Hematopoietic multipotent progenitor cell treated with erythropoietin and hydrocortisone succinate and interleukin-3 and kit ligand, for 6 days (in vitro differentiated cells): ENCODE data around the gene TMEM212.
A peak's percentile ranks its signal among the peaks of the same experiment; 100 is the strongest.

ENCODE experiments used
- DNase-seq: peaks from one replicate; pipeline ENCODE4 v3.0.0-alpha.2; 2015

The TMEM212 gene

DNA sequence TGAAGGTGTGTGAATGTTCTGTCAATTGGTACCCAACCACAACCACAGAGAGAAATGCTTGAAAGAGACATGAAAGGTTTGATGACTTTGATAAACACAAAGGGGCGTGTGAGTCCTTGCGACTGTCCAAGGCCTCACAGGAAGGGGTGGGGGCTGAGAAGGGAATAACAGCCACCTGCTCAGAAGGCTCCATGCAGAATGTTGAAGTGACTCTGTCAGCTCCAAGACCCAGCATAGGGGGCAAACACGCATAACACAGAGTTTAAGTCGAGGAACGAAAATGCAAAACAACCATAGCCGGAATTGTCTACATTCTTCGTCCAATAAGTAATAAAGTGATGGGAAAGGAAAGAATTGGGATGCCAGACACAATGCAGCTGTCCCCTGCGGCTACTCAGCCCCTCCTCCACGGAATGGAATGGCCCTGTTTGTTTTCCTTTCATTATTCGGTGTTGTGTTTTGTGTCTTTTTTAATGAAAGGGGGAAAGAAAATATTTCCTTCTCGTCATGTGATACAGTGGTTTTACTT is 19.9 kb downstream of the TMEM212 start:
- DNase-seq: no peak

DNA sequence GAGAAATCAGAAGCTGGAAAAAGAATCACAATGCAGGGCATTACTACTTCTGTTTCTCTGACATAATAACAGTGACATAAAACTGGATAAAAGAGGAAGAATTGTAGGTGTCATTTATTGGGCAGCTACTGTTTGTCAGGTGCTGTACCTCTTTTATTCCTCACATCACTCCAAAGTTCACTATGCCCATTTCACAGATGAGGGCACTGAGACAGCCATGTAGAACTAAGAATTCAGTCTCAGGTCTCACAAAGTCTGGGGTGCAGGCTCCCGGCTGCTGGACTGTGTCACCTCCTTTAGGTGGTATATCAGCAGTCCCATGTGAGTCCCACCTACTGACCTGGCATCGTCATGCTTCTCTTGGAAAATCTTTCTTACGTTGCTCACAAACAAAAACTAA is 20.8 kb downstream of the TMEM212 start:
- no peak for DNase-seq

DNA sequence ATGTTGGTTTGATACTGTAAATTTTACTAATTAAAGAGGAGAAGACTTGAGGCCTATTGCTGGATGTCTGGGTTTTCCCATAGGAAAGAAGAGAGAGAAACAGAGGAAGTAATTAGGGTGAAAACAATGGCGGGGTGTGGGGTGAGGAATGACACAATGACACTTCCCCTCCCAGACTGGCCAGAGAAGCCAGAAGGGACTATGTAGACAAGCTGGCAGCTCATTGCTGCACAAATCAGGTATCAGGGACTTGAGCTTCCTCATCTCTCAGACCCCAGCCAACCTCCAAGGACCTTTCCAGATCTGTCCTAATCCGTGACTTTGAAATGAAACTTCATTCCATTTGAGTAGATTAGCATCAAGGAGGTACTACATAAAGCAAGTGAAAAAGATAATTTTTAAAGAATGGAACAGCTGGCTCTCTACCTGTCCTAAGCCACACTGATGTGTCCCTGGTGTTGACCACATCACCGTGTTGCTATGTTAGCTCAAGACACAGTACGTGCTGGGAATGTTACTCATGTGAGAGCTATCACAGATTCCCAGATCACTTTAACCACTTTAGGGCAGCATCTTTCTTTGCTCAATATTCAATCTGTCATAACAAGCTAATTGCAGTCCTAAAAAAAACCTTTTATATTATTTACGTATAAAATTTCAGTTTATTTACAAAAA is 22.2 kb downstream of the TMEM212 start:
- no peak for DNase-seq

DNA sequence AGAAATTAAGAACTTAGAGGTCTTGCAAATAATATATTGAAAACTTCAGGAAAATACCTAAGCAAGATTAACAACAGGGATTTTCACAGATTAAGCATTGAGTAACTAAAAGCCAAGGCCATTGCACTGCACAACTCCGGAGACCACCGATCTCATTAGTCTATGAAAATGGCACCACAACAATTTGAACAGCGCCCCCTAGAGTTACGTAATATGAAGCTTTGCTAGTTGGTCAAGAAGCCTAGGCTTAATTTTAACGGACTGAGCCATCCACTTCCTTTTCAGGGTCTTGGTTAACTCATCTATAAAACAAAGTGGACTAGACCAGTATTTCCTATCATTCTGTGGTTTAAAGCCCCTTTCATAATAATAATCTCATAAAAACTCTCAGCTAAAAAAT is 24.8 kb downstream of the TMEM212 start:
- peak; percentile 76 for DNase-seq

DNA sequence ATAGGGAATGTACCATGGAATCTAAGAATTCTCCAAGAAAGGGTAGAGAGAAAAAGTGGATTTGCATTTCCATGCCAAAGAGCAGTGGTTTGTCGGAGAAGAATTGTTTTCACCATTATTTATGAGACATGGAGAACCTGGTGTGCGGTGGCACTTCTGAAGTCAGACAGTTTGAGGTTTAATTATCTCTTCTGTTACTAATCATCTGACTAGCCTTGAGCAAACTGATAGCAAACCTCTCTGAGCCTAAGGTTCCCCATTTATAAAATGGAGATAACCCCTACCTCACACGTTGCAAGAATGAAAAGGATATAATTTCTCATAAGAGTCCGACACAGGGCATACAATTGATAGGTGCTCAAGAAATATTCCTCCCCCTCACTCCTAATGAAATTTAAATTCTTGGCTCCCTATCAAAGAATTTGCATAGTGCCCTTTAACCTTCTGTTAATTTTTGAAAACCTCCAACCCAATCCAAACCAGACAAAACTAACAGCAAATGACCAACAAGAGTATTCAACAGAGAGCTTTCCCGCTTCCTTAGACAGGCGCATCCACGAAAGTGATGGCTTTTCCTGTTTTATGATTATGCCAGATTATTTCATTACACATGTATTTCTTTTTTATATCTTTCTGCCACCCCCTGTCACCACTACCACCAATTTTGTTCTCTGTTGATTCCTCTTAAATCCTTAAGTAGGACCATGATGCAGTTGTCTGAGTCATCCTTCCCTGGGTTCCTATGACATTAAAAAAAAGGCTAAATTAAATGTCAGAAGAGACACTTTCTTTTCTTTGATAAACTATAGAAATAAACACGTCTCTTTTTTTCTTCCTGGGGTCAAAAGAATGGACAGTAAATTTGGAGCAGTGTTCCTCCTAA is 28.5 kb downstream of the TMEM212 start:
- peak; percentile 91 for DNase-seq

DNA sequence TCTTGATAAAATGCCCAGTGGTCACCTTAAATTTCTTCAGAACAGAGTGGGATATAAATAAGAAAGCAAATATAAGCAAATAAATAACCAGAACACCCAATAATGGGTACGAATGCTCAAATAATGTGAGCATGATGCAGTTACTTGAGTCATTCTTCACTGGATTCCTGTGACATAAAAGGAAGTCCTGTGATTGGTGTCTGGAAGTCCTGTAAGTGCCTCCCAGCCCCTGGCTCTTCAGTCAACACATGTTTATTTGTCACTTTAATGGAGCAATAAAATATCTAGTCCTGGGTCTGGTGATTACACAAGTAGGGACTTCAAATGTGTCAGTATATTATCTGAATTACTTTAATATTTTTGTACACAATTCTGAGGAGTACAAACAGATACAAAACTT is 30.4 kb downstream of the TMEM212 start:
- DNase-seq: no peak

DNA sequence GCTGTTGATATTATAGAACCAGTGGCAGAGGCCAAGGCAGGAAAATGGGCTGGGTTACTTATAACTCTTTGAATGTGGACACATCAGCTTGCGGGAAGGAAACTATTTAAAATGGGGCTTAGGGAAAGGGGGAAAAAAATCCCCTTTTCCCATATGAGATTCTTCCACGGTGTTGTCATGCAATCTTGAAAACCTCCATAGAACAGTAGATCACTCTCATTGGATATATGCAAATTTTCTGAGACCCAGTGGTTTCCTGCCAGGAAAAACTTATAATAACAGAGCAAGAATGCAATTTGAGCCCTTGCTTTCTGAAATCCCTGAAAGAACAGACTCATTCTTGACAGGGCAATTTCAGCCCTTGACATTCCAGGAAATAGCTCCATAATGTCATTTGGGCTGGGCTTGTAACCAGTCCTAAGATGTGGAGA is 31.1 kb downstream of the TMEM212 start:
- DNase-seq: no peak

DNA sequence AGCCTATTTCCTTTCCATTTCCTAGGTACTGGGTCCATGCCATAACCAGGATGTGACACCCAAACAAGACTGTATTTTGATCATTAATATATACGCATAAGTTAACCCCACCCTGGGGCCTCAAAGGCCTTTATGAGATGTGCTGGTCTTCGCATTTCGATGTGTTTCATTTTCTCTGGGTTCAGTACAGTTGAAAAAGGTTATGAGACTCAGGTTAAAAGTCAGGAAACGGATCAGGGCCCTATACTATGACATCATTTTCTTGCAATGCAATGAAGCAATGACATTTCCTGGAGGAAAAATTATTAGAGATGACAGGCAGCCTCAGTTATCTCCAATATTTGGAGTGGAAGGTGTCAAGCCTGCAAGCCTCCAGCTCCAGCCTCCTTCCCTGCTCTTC is 31.7 kb downstream of the TMEM212 start:
- DNase-seq: no peak

DNA sequence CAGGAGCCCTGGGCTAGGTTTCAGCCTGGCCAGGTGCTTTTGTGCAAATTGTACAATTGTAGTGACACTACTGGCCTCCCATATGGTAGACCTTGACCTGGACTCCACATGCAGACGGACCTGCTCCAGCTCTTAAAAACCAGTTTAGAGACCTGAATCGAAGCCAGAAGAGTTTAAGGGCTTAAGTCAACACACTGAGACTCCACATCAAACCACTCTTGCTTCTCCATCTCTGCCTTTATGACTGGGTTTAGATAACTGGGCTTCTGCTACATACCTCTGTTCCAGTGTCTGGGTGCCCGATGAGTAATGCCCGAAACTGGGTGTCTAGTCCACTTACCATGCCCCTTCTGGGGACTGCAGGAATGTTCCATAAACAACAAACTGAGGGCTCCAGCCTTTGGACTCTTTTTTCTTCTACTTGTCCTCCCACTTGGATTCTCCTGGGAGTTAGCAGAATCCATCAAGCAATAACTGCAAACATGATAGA is 32.8 kb downstream of the TMEM212 start:
- no peak for DNase-seq

DNA sequence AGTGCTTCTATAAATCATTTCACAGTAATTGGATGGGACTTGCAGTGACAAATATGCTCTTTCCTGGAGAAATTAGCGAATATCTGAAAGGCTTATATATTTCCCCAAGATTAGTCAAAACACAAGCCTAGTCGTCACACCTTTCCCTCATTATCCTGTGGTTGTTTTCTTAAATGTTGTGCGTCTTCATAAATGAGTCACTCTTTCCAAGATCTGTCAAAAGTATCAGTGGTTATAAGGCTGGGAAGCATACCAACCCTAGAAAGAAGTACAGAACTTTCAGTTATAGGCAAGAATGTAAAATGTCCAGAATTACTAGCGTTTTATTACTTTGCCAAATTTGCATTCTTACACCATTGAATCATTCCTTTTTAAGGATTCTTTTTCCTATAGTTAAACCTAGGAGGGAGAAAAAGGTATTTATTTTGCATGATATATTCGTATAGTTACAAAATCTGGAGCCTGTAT is 33.6 kb downstream of the TMEM212 start:
- DNase-seq: no peak

DNA sequence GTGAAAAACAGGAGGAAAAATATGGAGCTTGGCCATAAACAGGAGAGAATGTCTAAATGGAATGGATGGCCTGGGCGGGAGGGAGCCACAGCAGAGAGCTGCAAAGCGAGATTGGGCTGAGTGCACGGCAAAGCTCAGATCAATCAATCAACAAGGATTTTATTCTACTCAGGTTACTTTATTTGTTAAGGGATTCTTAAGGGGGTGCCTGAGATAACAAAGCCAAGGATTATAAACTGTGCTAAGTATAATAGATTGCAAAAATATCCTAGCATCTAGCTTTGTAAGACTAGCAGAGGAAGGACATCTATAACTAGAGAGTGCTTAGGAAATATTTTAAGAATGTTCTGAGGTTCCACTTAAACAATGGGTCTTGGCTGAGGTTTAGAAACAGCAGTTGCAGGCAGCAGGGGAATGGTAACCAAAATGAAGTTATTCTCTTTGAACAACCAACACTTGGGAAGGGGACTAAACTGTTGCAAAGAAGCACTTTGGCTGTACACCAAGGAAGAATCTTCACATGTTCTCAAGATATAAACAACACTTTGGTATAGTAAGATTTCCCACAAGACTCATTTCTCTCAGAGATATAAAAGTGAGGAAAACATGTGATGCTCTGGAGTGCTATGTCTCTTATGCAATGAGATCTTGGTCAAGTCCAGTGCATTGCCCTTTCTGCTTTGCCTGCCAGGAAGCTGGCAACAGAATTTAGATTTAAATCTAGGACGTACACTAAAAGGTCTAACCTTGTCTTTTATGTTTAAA is 35.5 kb downstream of the TMEM212 start:
- DNase-seq: no peak

DNA sequence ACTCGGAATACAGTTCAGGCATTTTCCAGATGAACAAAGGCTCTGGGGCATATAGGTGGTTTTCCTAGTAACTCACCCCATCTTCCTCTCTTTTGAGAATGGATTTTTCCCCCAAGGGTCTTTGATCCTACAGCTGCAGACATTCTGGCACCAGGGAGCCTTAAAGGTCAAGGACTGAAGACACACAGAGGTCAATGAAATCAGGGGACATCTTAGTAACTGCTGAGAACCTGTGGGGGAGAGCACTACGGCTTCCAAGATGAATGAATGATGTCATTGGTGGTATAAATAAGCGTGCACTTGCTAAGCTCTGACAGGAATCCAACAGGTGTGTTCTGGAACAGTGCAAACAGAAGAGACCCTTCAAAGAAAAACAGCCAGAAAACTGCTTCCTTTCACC is 36.3 kb downstream of the TMEM212 start:
- DNase-seq: no peak

DNA sequence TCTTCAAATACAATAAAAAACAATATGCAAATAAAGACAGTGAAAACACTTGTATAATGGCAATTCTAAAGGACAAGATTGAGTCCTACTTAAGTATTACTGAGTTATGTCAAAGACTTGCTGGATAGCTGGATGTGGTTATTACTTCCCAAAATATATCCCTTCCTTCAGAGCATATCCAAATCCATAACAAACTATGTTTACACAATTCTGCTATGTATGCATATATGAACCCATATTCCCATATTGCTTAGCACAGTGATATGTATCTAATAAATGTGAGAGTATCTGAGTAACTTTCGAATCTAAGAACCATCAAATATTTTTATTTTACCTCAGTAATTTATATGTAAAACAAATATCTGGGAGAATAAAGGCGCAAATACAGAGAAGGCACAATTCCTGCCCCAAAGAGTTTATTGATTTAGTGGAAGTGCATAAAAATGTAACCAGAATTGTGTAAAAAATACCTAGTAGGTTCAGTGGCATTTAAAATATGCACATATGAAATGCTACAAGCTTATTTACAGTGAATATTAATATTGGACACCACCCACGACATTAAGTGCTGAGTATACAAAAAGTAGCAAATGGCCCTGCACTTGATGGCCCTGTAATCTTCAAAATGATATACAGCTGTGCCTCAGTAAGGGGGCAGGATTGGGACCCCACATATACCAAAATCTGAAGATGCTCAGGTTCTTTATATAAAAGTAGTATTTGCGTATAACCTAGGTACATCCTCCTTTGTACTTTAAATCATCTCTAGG is 37.1 kb downstream of the TMEM212 start:
- no peak for DNase-seq

DNA sequence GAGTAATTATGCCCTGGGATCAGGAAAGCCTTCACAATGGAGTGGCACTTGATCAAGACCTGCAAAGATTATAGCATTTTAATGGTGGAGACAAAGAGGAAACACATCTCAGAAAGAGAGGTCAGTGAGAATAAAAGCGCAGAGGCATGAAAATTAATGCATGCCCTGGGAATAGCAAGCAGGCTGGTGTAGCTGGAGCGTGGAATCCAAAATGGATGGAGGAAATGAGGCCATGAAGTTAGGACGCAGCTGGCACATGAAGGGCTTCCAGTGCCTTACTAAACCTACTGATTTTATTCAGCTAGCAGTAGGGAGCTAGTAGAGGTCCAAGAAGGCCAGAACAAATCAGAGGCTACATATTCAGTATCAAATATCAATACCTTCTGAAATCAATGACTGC is 38.1 kb downstream of the TMEM212 start:
- DNase-seq: no peak

DNA sequence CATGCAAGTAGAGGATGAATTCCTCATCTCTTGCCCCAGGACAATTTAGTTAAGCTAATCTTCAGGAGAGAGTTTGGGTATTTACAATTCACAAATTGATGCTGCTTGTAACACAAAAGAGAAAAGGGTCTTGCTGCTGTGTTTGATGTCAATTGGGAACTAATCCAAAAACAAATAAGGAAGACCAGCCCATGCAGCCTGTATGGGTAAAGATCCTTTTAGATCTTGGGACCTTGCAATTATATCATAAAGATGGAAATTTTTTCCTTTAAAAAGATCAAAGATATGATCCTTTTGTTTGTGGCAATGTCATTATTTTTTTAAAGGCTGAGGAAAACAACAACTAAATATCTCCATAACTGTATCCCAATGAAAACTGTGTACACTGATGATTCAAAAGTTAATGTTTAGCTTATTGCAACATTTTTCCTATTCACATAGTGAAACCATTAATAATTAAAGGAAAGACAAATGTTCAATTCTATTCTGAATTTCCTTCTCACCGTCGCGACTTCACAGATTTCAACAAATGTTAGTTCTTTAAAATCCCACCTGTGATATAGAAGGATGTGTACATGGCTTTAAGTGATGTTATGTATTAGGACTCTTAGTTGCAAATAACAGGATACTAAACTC is 40.2 kb downstream of the TMEM212 start:
- no peak for DNase-seq

DNA sequence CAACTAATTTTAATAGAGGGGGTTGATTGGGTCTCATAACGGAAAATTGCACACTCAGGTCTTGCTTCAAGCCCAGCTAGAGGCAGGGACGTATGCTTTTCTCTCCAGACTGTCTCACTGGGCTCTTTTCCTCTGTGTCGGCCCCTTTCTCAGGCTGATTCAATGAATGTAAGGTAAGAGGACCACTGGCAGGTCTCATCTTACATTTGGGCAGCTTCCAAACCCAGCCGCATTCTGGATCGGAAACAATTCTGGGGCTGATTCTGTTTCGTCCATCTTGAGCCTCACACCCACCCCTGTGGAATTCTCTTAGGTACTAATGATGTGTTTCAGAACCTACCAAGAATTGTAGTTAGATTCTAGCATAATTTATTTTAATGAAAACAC is 40.7 kb downstream of the TMEM212 start:
- DNase-seq: no peak

DNA sequence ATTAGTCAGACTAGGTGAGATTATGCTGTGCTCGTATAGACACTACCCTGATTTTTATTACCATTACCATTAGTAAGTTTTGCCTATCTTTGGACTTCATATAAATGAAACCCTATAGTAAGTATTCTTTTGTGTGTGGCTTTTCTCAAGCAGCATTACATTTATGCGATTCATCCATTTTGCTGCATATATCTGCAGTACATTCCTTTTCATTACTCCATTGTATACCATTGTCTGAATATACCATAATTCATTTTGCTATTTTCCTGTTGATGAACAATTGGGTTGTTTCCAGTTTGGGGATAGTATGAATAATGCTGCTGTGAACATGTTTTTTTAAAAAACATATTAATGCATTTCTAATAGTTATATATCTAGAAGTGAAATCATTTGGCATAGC is 45.3 kb downstream of the TMEM212 start:
- DNase-seq: no peak

DNA sequence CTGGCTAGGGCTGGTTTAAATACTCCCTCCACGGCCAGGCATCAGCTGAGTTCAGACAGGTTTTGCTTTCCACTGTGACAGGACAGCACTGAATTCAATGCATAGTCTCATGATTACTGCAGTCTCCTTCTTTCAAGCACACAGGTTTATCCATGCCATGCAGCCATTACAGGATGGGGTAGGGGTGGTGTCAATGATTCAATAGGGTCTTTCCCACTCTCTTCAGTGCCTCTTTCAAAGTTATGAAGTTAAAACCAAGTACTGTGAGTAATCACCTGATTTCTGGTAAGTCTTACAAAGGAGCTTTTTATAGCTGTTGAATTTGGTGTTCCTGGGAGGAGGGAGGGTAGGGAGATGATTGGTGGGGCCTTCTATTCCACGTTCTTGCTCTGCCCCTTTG is 47.2 kb downstream of the TMEM212 start:
- DNase-seq: no peak

DNA sequence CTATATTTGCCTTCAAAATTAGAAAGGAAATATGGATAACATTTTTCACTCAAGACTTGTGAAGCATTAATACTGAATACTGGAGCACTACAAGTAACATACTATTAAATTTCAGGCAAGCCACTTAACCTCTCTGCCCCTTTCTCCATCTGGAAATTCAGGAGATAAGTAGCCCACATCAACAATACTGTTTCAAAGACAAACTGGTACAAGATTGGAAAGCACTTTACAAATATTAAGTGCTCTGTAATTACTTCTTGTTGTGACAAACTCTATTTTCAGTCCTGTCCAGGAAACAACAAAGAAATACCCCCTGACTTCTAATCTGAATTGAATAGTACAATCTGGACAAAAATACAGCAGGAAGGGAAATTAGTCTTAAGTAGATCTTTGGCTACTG is 49.3 kb downstream of the TMEM212 start:
- DNase-seq: no peak

DNA sequence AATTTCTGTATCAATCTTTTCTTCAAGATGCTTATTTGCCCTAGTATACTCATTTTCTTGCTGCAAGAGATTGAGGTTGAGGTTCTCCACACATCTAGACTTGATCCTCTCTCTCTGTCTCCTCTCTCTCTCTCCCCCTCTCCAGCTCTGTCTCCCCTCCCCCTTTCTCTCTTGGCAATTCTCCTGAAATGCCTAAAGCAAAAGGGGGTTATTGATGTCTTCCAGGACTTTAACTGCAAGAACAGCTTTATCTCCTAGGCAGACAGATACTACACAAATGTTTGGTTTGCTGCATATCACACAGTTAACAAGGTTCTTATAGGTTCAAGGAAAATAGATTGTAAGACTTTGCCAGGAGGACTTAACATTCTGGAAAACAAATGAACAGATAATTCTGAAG is 52.1 kb downstream of the TMEM212 start:
- no peak for DNase-seq

DNA sequence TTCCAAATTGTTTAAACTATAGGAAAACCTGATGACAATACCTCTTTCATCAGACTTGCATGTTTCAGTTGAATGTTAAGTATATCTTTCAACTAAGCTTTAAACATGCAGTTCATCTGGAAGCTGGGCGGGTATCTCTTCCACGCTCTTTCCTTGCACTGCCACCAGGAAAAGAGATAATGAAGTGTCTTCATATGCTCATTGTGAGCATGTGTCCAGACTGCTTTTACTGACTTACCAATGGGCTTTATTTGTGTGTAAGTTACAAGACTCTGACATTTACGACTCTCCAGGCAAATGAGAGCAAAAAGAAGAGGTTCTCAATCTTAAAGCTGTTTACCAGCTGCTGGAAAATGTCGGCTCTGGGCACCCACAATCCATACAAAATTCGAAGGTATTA is 52.8 kb downstream of the TMEM212 start:
- peak; percentile 12 for DNase-seq

DNA sequence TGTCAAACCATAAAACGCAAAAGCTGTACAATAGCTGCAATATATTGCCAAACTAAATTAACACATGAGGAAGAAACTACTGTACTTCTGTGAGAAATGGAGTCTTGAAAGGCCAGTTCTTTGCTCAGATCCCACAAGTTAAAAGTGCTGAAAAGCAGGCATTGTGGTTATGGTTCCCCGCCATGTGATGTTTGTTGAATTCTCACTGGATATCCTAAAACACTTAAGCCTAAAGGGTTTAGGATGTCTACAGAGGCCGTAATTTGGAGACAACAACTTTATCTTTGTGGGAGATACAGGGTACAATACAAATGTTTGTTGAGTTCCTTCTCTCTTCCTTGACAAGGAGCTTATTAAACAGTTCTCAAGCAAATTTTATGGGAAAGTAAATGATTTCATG is 53.2 kb downstream of the TMEM212 start:
- no peak for DNase-seq
